Osteocyte (in vitro differentiated cells): ENCODE results near the gene CPS1. TPM values are rescaled to one million over a fixed set of nuclear protein-coding genes. Genes with fewer than 3 reads are reported as not detected.

Experiments used
- DNase-seq: peaks from one replicate; pipeline ENCODE4 v3.0.0; 2021; ENCODE audit warnings: mixed read lengths; ENCODE audit not compliant: unreplicated experiment; ENCODE audit errors: extremely low spot score
- H3K27ac Mint-ChIP-seq: one replicate; pipeline ENCODE4 v1.8.0; 2021; ENCODE audit warnings: mild to moderate bottlenecking, mixed read lengths; ENCODE audit not compliant: unreplicated experiment
- H3K27me3 Mint-ChIP-seq: one replicate; pipeline ENCODE4 v1.8.0; 2021; ENCODE audit warnings: mixed read lengths; ENCODE audit not compliant: unreplicated experiment
- H3K36me3 Mint-ChIP-seq: one replicate; pipeline ENCODE4 v1.8.0; 2021; ENCODE audit warnings: mixed read lengths; ENCODE audit not compliant: unreplicated experiment
- H3K4me1 Mint-ChIP-seq: one replicate; pipeline ENCODE4 v1.8.0; 2021; ENCODE audit warnings: mixed read lengths; ENCODE audit not compliant: unreplicated experiment
- H3K4me3 Mint-ChIP-seq: one replicate; pipeline ENCODE4 v1.8.0; 2021; ENCODE audit warnings: mild to moderate bottlenecking, moderate library complexity, mixed read lengths; ENCODE audit not compliant: unreplicated experiment
- H3K9me3 Mint-ChIP-seq: one replicate; pipeline ENCODE4 v1.8.0; 2021; ENCODE audit warnings: mixed read lengths; ENCODE audit not compliant: unreplicated experiment
- CTCF ChIP-seq: fragments of 200-600 bp; sonication (generic); IDR thresholded peaks from 2 replicates; pipeline ENCODE4 v1.5.0; 2021; ENCODE audit warnings: antibody characterized with exemption, mild to moderate bottlenecking, moderate library complexity
- total RNA-seq: library from RNA; stranded (reverse); gene quantifications from 2 replicates; pipeline ENCODE4 v1.2.1, GENCODE V29; 2021

Gene CPS1
- total RNA-seq, 1 donor from 2014 or later, result 22.3 TPM

DNA sequence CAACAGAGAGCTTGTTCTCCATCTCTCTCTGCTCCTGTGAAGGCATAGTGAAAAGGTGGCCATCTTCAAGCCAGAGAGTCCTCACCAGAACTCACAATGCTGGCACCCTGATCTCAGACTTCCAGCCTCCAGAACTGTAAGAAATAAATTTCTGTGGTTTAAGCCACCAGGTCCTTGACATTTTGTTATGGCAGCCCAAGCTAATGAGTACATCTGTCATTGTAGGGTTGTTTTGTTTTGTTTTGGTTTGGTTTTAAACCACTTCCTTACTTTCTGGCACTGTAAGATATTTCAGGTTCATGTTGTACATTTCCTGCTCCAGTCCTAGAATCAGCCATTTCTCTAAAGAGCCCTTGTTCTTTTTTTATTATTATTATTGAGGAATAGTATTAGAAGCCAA is 171.2 kb downstream of the CPS1 start:
- TF ChIP-seq CTCF, result no peak
- Mint-ChIP-seq H3K27me3 (peaks cover 4% of the 10 kb centered on the region), H3K4me3 (no peak overlapping the region), H3K27ac (no peak overlapping the region), H3K36me3 (no peaks in the 10 kb centered on the region), H3K9me3 (no peaks in the 10 kb centered on the region), H3K4me1 (no peaks in the 10 kb centered on the region)
- DNase-seq, result no peak

Other genes with a start within 250 kb of the CPS1 start
- gene MYL1, start 241.4 kb upstream of the CPS1 start, total RNA-seq, result not detected in 2 replicates
- 65.2 and 67.3 TPM in 2 replicates for gene LANCL1, start 79.8 kb upstream of the CPS1 start, total RNA-seq